Measurements from ENCODE around the gene ALOX15B. TPM values are rescaled to one million over a fixed set of nuclear protein-coding genes. Genes with fewer than 3 reads are reported as not detected.

ALOX15B gene
- total and polyA plus RNA-seq, 10 of the 15 experiments (the other 5 are each of a cell fraction or from before 2014, with no cell fraction given), result 0.01 TPM; not detected in 9

- Histone ChIP-seq H3K36me3 (ENCODE audit: control insufficient read depth in 2 of 2, insufficient read depth in 2 of 2, low read length in 1 of 2) (no peaks in the 10 kb centered on the region), H2AFZ (ENCODE audit: control insufficient read depth, low read depth, low read length) (no peak overlapping the region), H3K4me3 (no peak overlapping the region), H3K4me1 (ENCODE audit: control insufficient read depth, insufficient read depth, low read length) (peaks cover 10% of the 10 kb centered on the region), H3K4me2 (ENCODE audit: control insufficient read depth, insufficient read depth) (no peak overlapping the region), H3K9me3 (replicated peaks; ENCODE audit: control insufficient read depth, insufficient read depth, low read length) (no peaks in the 10 kb centered on the region), H3K27ac (ENCODE audit: control insufficient read depth, insufficient read depth) (no peak overlapping the region), H3K27me3 (replicated peaks in 1 of 2; ENCODE audit: control insufficient read depth in 2 of 2, insufficient read depth in 2 of 2, low read length in 1 of 2) (no peaks in the 10 kb centered on the region), H3K9ac (ENCODE audit: control insufficient read depth, insufficient read depth, low read length) (no peak overlapping the region), H3K79me2 (ENCODE audit: control insufficient read depth, insufficient read depth, low read length) (no peaks in the 10 kb centered on the region), H4K20me1 (ENCODE audit: control insufficient read depth, insufficient read depth) (no peaks in the 10 kb centered on the region)
- in situ Hi-C loops (cut with MboI) (no loop called here), intact Hi-C loops (cut with micrococcal nuclease; ENCODE audit: unreplicated experiment) (no loop called here)
- ChIA-PET CTCF (interaction anchor here (0.6 to 16.8 kb wide), 11 partner anchors 9 to 213 kb away, joined by 3 to 308 read pairs (median 5); partner anchors contain the start of genes CNTROB, CYB5D1, GUCY2D and NAA38), POLR2A (interaction anchor here (1.2 kb wide), 1 partner anchor 9 kb away, joined by 4 read pairs; the partner anchor contains the start of gene GUCY2D), RAD21 (ENCODE audit: unreplicated experiment) (interaction anchor here (1.2 to 1.3 kb wide), 2 partner anchors 49 to 130 kb away, joined by 3 read pairs; no protein-coding TSS in a partner anchor), SMC1A (ENCODE audit: uncharacterized antibody, unreplicated experiment) (interaction anchor here (0.6 to 1.7 kb wide), 6 partner anchors 18 to 249 kb away, joined by 3 to 8 read pairs (median 3); no protein-coding TSS in a partner anchor)
- WGBS (ENCODE audit: insufficient coverage, insufficient replicate concordance, low lambda C conversion rate, missing lambda C conversion rate), result 83% methylated on average over 2 of the region's 2 CpGs
- BruUV-seq (replicated peaks), result no TSS peak
- no peak for DNase-seq (ENCODE audit: low read depth, low spot score)
- no peak for ATAC-seq
- TF ChIP-seq EGR1 (IDR thresholded peaks at IDR 0.05; ENCODE audit: borderline replicate concordance in 1 of 2, low read depth in 2 of 2, low read length in 2 of 2) (no peak), SMAD5 (IDR thresholded peaks at IDR 0.05; ENCODE audit: low read depth) (no peak)
- FAIRE-seq, result no peak
These were observed 46.3 kb upstream of the ALOX15B start for GRCh38 chr17:7992516-7992915.

- intact Hi-C loops (cut with micrococcal nuclease; ENCODE audit: unreplicated experiment), result no loop called here
- ATAC-seq, result no peak
- Histone ChIP-seq H4K20me1 (ENCODE audit: control insufficient read depth, insufficient read depth) (no peaks in the 10 kb centered on the region), H3K9me3 (replicated peaks; ENCODE audit: control insufficient read depth, insufficient read depth, low read length) (no peaks in the 10 kb centered on the region), H3K9ac (ENCODE audit: control insufficient read depth, insufficient read depth, low read length) (no peak overlapping the region), H2AFZ (ENCODE audit: control insufficient read depth, low read depth, low read length) (no peak overlapping the region), H3K36me3 (ENCODE audit: control insufficient read depth in 2 of 2, insufficient read depth in 2 of 2, low read length in 1 of 2) (no peaks in the 10 kb centered on the region), H3K79me2 (ENCODE audit: control insufficient read depth, insufficient read depth, low read length) (no peaks in the 10 kb centered on the region), H3K4me1 (ENCODE audit: control insufficient read depth, insufficient read depth, low read length) (peaks cover 10% of the 10 kb centered on the region), H3K27me3 (replicated peaks in 1 of 2; ENCODE audit: control insufficient read depth in 2 of 2, insufficient read depth in 2 of 2, low read length in 1 of 2) (no peaks in the 10 kb centered on the region), H3K4me2 (ENCODE audit: control insufficient read depth, insufficient read depth) (no peak overlapping the region), H3K27ac (ENCODE audit: control insufficient read depth, insufficient read depth) (no peak overlapping the region), H3K4me3 (no peak overlapping the region)
- no TSS peak for BruUV-seq (replicated peaks)
- DNase-seq (ENCODE audit: low read depth, low spot score), result no peak
- WGBS (ENCODE audit: insufficient coverage, insufficient replicate concordance, low lambda C conversion rate, missing lambda C conversion rate), result 10% methylated on average over 3 of the region's 3 CpGs
- POLR2A ChIA-PET, result interaction anchor here (1.2 kb wide), 1 partner anchor 9 kb away, joined by 4 read pairs; the partner anchor contains the start of gene GUCY2D
- TF ChIP-seq PKNOX1 (IDR thresholded peaks at IDR 0.05), result peak; percentile 90
- TF ChIP-seq NR2F1 (conservative IDR thresholded peaks at IDR 0.05), result no peak
- TF ChIP-seq BMI1 (IDR thresholded peaks at IDR 0.05; ENCODE audit: borderline replicate concordance), result peak; percentile 80
- TF ChIP-seq POLR2A (IDR thresholded peaks at IDR 0.05; ENCODE audit: low read depth, low read length), result no peak
- TF ChIP-seq PBX3 (IDR thresholded peaks at IDR 0.05; ENCODE audit: insufficient replicate concordance, low read depth, low read length), result peak; percentile 46
- no peak for FAIRE-seq
- CTCF ChIA-PET, result interaction anchor here (0.6 to 16.8 kb wide), 13 partner anchors 9 to 214 kb away, joined by 3 to 308 read pairs (median 5); partner anchors contain the start of genes CNTROB, CYB5D1, GUCY2D and NAA38
- RAD21 ChIA-PET (ENCODE audit: unreplicated experiment), result interaction anchor here (1.2 to 1.3 kb wide), 2 partner anchors 49 to 130 kb away, joined by 3 read pairs; no protein-coding TSS in a partner anchor
- SMC1A ChIA-PET (ENCODE audit: uncharacterized antibody, unreplicated experiment), result interaction anchor here (0.6 to 1.7 kb wide), 6 partner anchors 18 to 249 kb away, joined by 3 to 8 read pairs (median 3); no protein-coding TSS in a partner anchor
- in situ Hi-C loops (cut with MboI), result no loop called here
These were observed 45.9 kb upstream of the ALOX15B start for GRCh38 chr17:7992924-7993323.
